ENCODE data around the gene ERBB4. TPM values are rescaled to one million over a fixed set of nuclear protein-coding genes. Genes with fewer than 3 reads are reported as not detected.

Gene ERBB4
- total RNA-seq, 1 donor from 2014 or later, result 2.8 TPM

- Mint-ChIP-seq H3K27me3 (ENCODE audit: unreplicated experiment) (no peaks in the 10 kb centered on the region), H3K4me1 (ENCODE audit: unreplicated experiment) (no peaks in the 10 kb centered on the region), H3K9me3 (ENCODE audit: unreplicated experiment) (peaks cover under 1% of the 10 kb centered on the region), H3K36me3 (ENCODE audit: unreplicated experiment) (no peaks in the 10 kb centered on the region), H3K4me3 (ENCODE audit: unreplicated experiment) (no peak overlapping the region), H3K27ac (ENCODE audit: unreplicated experiment) (no peak overlapping the region)
- TF ChIP-seq CTCF (IDR thresholded peaks at IDR 0.05), result no peak
- no peak for DNase-seq (ENCODE audit: extremely low spot score, unreplicated experiment)
These were observed 474.3 kb downstream of the ERBB4 start for GRCh38 chr2:212064318-212064717.

- H3K27ac Mint-ChIP-seq (ENCODE audit: unreplicated experiment), result peak overlapping the region; percentile 4
- H3K4me1 Mint-ChIP-seq (ENCODE audit: unreplicated experiment), result peaks cover 7% of the 10 kb centered on the region
- no peak for TF ChIP-seq CTCF (IDR thresholded peaks at IDR 0.05)
- DNase-seq (ENCODE audit: extremely low spot score, unreplicated experiment), result no peak
- H3K27me3 Mint-ChIP-seq (ENCODE audit: unreplicated experiment), result no peaks in the 10 kb centered on the region
- H3K36me3 Mint-ChIP-seq (ENCODE audit: unreplicated experiment), result peaks cover 16% of the 10 kb centered on the region
- no peak overlapping the region for H3K4me3 Mint-ChIP-seq (ENCODE audit: unreplicated experiment)
- H3K9me3 Mint-ChIP-seq (ENCODE audit: unreplicated experiment), result peaks cover 41% of the 10 kb centered on the region
These were observed 486.0 kb downstream of the ERBB4 start for GRCh38 chr2:212052412-212053159.

- H3K4me1 Mint-ChIP-seq (ENCODE audit: unreplicated experiment), result peaks cover 7% of the 10 kb centered on the region
- H3K9me3 Mint-ChIP-seq (ENCODE audit: unreplicated experiment), result peaks cover 30% of the 10 kb centered on the region
- H3K27ac Mint-ChIP-seq (ENCODE audit: unreplicated experiment), result no peak overlapping the region
- H3K27me3 Mint-ChIP-seq (ENCODE audit: unreplicated experiment), result no peaks in the 10 kb centered on the region
- TF ChIP-seq CTCF (IDR thresholded peaks at IDR 0.05), result no peak
- no peak for DNase-seq (ENCODE audit: extremely low spot score, unreplicated experiment)
- peaks cover 10% of the 10 kb centered on the region for H3K36me3 Mint-ChIP-seq (ENCODE audit: unreplicated experiment)
- H3K4me3 Mint-ChIP-seq (ENCODE audit: unreplicated experiment), result no peak overlapping the region
These were observed 487.7 kb downstream of the ERBB4 start for GRCh38 chr2:212050871-212051270.

GRCh38 chr2:212042562-212042961 lies 496.0 kb downstream of the ERBB4 start:
- Mint-ChIP-seq H3K4me1 (ENCODE audit: unreplicated experiment) (peaks cover 9% of the 10 kb centered on the region), H3K9me3 (ENCODE audit: unreplicated experiment) (peaks cover 6% of the 10 kb centered on the region), H3K36me3 (ENCODE audit: unreplicated experiment) (no peaks in the 10 kb centered on the region), H3K27ac (ENCODE audit: unreplicated experiment) (no peak overlapping the region), H3K27me3 (ENCODE audit: unreplicated experiment) (no peaks in the 10 kb centered on the region), H3K4me3 (ENCODE audit: unreplicated experiment) (no peak overlapping the region)
- DNase-seq (ENCODE audit: extremely low spot score, unreplicated experiment), result no peak
- TF ChIP-seq CTCF (IDR thresholded peaks at IDR 0.05), result no peak

- peak overlapping the region; percentile 23 for H3K27ac Mint-ChIP-seq (ENCODE audit: unreplicated experiment)
These were observed 501.5 kb downstream of the ERBB4 start for GRCh38 chr2:212037062-212037461.

More at GRCh38 chr2:212037062-212037461, 501.5 kb downstream of the ERBB4 start:
- H3K36me3 Mint-ChIP-seq (ENCODE audit: unreplicated experiment), result no peaks in the 10 kb centered on the region
- no peak for DNase-seq (ENCODE audit: extremely low spot score, unreplicated experiment)
- no peaks in the 10 kb centered on the region for H3K27me3 Mint-ChIP-seq (ENCODE audit: unreplicated experiment)
- no peak overlapping the region for H3K4me3 Mint-ChIP-seq (ENCODE audit: unreplicated experiment)
- peaks cover 6% of the 10 kb centered on the region for H3K9me3 Mint-ChIP-seq (ENCODE audit: unreplicated experiment)
- TF ChIP-seq CTCF (IDR thresholded peaks at IDR 0.05), result no peak
- peaks cover 35% of the 10 kb centered on the region for H3K4me1 Mint-ChIP-seq (ENCODE audit: unreplicated experiment)
